GM23338 (cell line): ENCODE results near the gene PRKCG.

Experiments used
- CTCF ChIP-seq, 2 experiments: fragments of 200-600 bp in 1 of 2; sonication (generic) in 1 of 2; conservative IDR thresholded peaks; 2 replicates each; pipeline versions ENCODE4 v1.5.1 to v1.6.1; 2016 to 2017; ENCODE audit warnings: antibody characterized with exemption in 2 of 2, low read depth in 2 of 2, mild to moderate bottlenecking in 2 of 2, moderate library complexity in 1 of 2
- EZH2 ChIP-seq: fragments of 200-600 bp; sonication (generic); IDR thresholded peaks from one replicate; pipeline ENCODE4 v1.8.0; 2017; ENCODE audit warnings: antibody characterized with exemption, mild to moderate bottlenecking, low read depth; ENCODE audit not compliant: unreplicated experiment
- POLR2AphosphoS5 ChIP-seq: IDR thresholded peaks from 2 replicates; pipeline ENCODE4 v1.6.1; 2016; ENCODE audit warnings: antibody characterized with exemption, low read depth

GRCh38 chr19:53894707-53895106 lies 12.7 kb downstream of the PRKCG start:
- TF ChIP-seq POLR2AphosphoS5 (no peak), EZH2 (no peak), CTCF (conservative IDR thresholded peaks at IDR 0.05; ENCODE audit: low read depth in 2 of 2) (no peak)
